Measurements from ENCODE around the gene GPC5. TPM values are rescaled to one million over a fixed set of nuclear protein-coding genes. Genes with fewer than 3 reads are reported as not detected.

GPC5 gene
- total RNA-seq, 4 donors from 2014 or later: 0.47 TPM; not detected in 3

- Histone ChIP-seq H3K4me1 (no peaks in the 10 kb centered on the region), H3K27ac (no peak overlapping the region), H3K36me3 (no peaks in the 10 kb centered on the region), H3K27me3 (no peaks in the 10 kb centered on the region), H3K4me3 (no peak overlapping the region), H3K9me3 (no peaks in the 10 kb centered on the region)
- WGBS, 2 donors (ENCODE audit: low coverage in 1 of 2): 92 to 93% methylated on average over 3 of the region's 3 CpGs
- TF ChIP-seq POLR2A (IDR thresholded peaks at IDR 0.05) (no peak), CTCF (IDR thresholded peaks at IDR 0.05) (no peak), POLR2AphosphoS5 (IDR thresholded peaks at IDR 0.05) (no peak), EP300 (IDR thresholded peaks at IDR 0.05) (no peak)
- ATAC-seq: no peak
Observed at GRCh38 chr13:91878491-91878890, 480.1 kb downstream of the GPC5 start.

GRCh38 chr13:91879360-91879759 lies 480.9 kb downstream of the GPC5 start:
- 88 to 100% methylated on average over 2 of the region's 2 CpGs for WGBS, 2 donors (ENCODE audit: low coverage in 1 of 2)
- TF ChIP-seq POLR2A (IDR thresholded peaks at IDR 0.05) (no peak), EP300 (IDR thresholded peaks at IDR 0.05) (no peak), CTCF (IDR thresholded peaks at IDR 0.05) (no peak), POLR2AphosphoS5 (IDR thresholded peaks at IDR 0.05) (no peak)
- H3K36me3 ChIP-seq: no peaks in the 10 kb centered on the region
- H3K27ac ChIP-seq: no peak overlapping the region
- H3K27me3 ChIP-seq: no peaks in the 10 kb centered on the region
- no peak overlapping the region for H3K4me3 ChIP-seq
- no peaks in the 10 kb centered on the region for H3K4me1 ChIP-seq
- no peak for ATAC-seq
- no peaks in the 10 kb centered on the region for H3K9me3 ChIP-seq

- TF ChIP-seq EP300 (IDR thresholded peaks at IDR 0.05) (no peak), POLR2A (IDR thresholded peaks at IDR 0.05) (no peak)
- no peak for ATAC-seq
- H3K4me3 ChIP-seq: no peak overlapping the region
- peaks cover 7% of the 10 kb centered on the region for H3K27me3 ChIP-seq
- no peaks in the 10 kb centered on the region for H3K4me1 ChIP-seq
- no peaks in the 10 kb centered on the region for H3K36me3 ChIP-seq
- H3K9me3 ChIP-seq: no peaks in the 10 kb centered on the region
- no peak overlapping the region for H3K27ac ChIP-seq
Observed at GRCh38 chr13:91882918-91883317, 484.5 kb downstream of the GPC5 start.

DNA sequence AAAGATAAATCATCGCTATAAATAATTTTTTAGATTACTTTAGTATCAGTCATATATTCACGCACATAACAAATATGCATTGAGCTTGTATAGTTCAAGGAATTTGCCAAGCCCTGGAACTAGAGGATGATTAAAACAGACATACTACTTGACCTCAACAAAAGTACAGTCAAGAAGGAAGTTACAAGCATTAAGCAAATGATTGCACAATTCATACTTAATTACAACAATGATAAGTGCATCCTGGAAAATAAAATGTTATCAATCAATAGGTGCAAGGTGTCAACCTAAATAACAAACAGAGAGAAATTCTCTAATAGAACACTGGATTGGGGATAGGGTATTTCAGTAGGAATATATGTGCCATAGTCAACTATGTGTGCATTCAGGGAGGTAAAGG lies 491.2 kb downstream of the GPC5 start:
- TF ChIP-seq POLR2A (IDR thresholded peaks at IDR 0.05): no peak
- TF ChIP-seq CTCF (IDR thresholded peaks at IDR 0.05): no peak
- no peak for TF ChIP-seq POLR2AphosphoS5 (IDR thresholded peaks at IDR 0.05)
- Histone ChIP-seq H3K36me3 (no peaks in the 10 kb centered on the region), H3K4me1 (no peaks in the 10 kb centered on the region), H3K27ac (no peak overlapping the region), H3K4me3 (no peak overlapping the region), H3K9me3 (peaks cover 0 to 6% (median 0%) of the 10 kb centered on the region in 3 donors), H3K27me3 (peaks cover 7% of the 10 kb centered on the region)
- 69 to 83% methylated on average over 2 of the region's 2 CpGs for WGBS, 2 donors (ENCODE audit: low coverage in 1 of 2)
- ATAC-seq: no peak

GRCh38 chr13:91891141-91891540 lies 492.7 kb downstream of the GPC5 start:
- no peak overlapping the region for H3K4me3 ChIP-seq
- peaks cover 0 to 10% (median 0%) of the 10 kb centered on the region in 3 donors for H3K9me3 ChIP-seq
- 64 to 67% methylated on average over 3 of the region's 3 CpGs for WGBS, 2 donors (ENCODE audit: low coverage in 1 of 2)
- no peaks in the 10 kb centered on the region for H3K4me1 ChIP-seq
- no peaks in the 10 kb centered on the region for H3K36me3 ChIP-seq
- TF ChIP-seq EP300 (IDR thresholded peaks at IDR 0.05) (no peak), POLR2A (IDR thresholded peaks at IDR 0.05) (no peak), POLR2AphosphoS5 (IDR thresholded peaks at IDR 0.05) (no peak), CTCF (IDR thresholded peaks at IDR 0.05) (no peak)
- H3K27me3 ChIP-seq: peaks cover 7% of the 10 kb centered on the region
- no peak overlapping the region for H3K27ac ChIP-seq
- ATAC-seq: no peak
